AG04449 (cell line): ENCODE data around the gene GMPPA.

Experiments
- CTCF ChIA-PET: fragments of 350-600 bp; formaldehyde crosslinking; extraction: SDS; loops from one replicate; lab custom pipeline; 2021; ENCODE audit warnings: antibody characterized with exemption; lab: Yijun Ruan, JAX
- POLR2A ChIA-PET: fragments of 400-600, 350-600 bp; formaldehyde crosslinking; extraction: SDS; loops from one replicate; lab custom pipeline; 2020; ENCODE audit warnings: antibody characterized with exemption, inconsistent platforms; lab: Yijun Ruan, JAX
- DNase-seq: peaks from one replicate; pipeline ENCODE4 v3.0.0-alpha.2; 2010; ENCODE audit warnings: low read depth, low spot score
- H3K4me3 ChIP-seq: 2 replicates; pipeline ENCODE4 v1.5.1; 2011; ENCODE audit warnings: low read depth, mild to moderate bottlenecking, control low read depth, low read length
- TF ChIP-seq, protein P1 (sequence below): IDR thresholded peaks from one replicate; pipeline ENCODE4 v1.5.1; 2011; ENCODE audit warnings: mild to moderate bottlenecking, moderate library complexity, low read length, control low read depth, inconsistent platforms; ENCODE audit not compliant: insufficient read depth; ENCODE audit errors: missing control alignments

GMPPA gene

DNA sequence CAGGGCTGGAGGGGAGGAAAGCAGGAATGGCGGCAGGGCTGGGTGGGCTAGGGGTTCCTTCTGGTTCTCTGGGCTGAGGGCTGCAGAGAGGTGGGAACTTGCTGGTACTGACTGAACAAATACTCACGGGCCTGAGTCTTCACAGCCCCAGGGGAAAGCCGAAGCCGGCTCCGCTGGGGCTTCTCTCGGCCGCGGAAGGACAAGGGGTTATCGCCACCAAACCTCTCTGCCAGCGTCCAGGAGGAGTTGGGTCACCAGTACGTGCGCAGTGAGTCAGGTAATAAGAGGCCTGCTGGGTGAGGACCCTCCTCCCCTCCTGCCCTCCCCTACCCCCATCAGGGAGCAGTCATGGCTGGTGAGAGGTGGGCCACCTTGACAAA lies 13.5 kb upstream of the GMPPA start:
- no peak for DNase-seq
- ChIA-PET CTCF (interaction anchor here (1.4 to 39.0 kb wide), 6 partner anchors 5 to 82 kb away, joined by 4 to 1084 read pairs (median 262); partner anchors contain the start of gene GMPPA), POLR2A (interaction anchor here (0.7 to 1.0 kb wide), 2 partner anchors 13 to 22 kb away, joined by 3 read pairs; no protein-coding TSS in a partner anchor)
- no peak overlapping the region for H3K4me3 ChIP-seq
- TF ChIP-seq, protein P1, sequence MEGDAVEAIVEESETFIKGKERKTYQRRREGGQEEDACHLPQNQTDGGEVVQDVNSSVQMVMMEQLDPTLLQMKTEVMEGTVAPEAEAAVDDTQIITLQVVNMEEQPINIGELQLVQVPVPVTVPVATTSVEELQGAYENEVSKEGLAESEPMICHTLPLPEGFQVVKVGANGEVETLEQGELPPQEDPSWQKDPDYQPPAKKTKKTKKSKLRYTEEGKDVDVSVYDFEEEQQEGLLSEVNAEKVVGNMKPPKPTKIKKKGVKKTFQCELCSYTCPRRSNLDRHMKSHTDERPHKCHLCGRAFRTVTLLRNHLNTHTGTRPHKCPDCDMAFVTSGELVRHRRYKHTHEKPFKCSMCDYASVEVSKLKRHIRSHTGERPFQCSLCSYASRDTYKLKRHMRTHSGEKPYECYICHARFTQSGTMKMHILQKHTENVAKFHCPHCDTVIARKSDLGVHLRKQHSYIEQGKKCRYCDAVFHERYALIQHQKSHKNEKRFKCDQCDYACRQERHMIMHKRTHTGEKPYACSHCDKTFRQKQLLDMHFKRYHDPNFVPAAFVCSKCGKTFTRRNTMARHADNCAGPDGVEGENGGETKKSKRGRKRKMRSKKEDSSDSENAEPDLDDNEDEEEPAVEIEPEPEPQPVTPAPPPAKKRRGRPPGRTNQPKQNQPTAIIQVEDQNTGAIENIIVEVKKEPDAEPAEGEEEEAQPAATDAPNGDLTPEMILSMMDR: no peak

DNA sequence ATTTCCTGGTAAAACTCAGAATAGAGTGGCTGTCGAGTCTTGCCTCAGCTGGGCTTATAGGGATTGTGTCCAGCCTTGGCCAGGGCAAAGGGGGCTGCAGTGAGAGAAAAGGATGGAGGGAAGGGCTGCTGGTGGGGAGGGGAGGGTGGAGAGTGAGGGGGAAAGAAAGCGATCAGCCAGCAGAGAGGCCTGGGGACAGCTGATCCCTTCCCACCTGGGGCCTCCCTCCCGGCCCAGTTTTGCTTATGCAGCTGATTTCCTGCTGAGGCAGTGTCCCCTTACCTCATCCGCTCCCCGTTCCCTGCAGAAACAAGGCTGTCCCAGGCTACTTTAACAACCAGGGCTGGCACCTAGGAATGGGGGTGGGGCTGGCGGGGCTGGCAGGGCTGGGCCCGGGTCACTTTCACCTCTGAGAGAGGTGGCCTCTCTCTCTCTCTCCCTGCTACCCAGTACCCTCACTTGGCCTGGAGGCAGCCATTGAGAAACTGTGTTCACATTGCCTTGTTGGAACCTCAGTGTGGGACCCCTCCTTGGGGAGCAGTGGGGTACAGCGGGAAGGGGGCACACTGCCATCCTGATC lies 12.2 kb upstream of the GMPPA start:
- TF ChIP-seq, protein P1: no peak
- POLR2A ChIA-PET: interaction anchor here (1.2 to 2.0 kb wide), 3 partner anchors 9 to 17 kb away, joined by 3 to 7 read pairs (median 6); partner anchors contain the start of gene GMPPA
- H3K4me3 ChIP-seq: no peak overlapping the region
- no peak for DNase-seq
- CTCF ChIA-PET: interaction anchor here (1.2 to 39.0 kb wide), 8 partner anchors 4 to 83 kb away, joined by 3 to 1084 read pairs (median 8); partner anchors contain the start of gene GMPPA

DNA sequence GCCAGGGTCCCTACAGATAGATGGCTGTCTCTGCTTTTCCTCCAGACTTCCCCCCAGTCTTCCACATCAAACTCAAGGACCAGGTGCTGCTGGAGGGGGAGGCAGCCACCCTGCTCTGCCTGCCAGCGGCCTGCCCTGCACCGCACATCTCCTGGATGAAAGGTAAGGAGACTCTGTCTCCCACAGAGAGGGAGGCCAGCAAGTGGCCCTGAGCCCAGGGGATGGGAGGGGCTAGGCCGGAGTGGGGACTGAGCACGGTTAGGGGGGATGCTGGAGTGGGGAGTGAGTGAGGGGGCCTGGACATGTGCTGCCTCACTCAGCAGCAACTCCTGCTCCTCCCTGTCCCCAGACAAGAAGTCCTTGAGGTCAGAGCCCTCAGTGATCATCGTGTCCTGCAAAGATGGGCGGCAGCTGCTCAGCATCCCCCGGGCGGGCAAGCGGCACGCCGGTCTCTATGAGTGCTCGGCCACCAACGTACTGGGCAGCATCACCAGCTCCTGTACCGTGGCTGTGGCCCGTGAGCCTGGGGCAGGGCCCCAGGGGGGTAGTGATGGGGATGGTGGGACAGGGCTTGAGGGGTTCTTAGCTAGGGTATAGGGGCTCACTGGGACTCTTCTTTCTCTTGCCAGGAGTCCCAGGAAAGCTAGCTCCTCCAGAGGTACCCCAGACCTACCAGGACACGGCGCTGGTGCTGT lies 10.4 kb upstream of the GMPPA start:
- CTCF ChIA-PET: interaction anchor here (0.9 to 39.0 kb wide), 5 partner anchors 2 to 85 kb away, joined by 5 to 1084 read pairs (median 513); partner anchors contain the start of gene GMPPA
- DNase-seq: no peak
- TF ChIP-seq, protein P1: no peak
- H3K4me3 ChIP-seq: no peak overlapping the region
- POLR2A ChIA-PET: interaction anchor here (1.7 kb wide), 1 partner anchor 10 kb away, joined by 6 read pairs; the partner anchor contains the start of gene GMPPA

DNA sequence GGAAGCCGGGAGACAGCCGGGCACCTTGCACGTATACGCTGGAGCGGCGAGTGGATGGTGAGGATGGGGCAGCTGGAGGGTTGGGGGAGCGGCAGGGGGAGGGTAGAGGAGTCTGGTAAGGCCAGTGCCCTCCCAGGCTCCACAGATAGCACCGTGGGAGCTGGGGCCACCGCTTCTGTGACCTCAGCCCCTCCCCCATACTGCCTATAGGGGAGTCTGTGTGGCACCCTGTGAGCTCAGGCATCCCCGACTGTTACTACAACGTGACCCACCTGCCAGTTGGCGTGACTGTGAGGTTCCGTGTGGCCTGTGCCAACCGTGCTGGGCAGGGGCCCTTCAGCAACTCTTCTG lies 9.9 kb upstream of the GMPPA start:
- TF ChIP-seq, protein P1: no peak
- ChIA-PET POLR2A (no interaction called here), CTCF (interaction anchor here (0.9 to 39.0 kb wide), 5 partner anchors 11 to 86 kb away, joined by 3 to 1084 read pairs (median 5); no protein-coding TSS in a partner anchor)
- no peak for DNase-seq
- no peak overlapping the region for H3K4me3 ChIP-seq

DNA sequence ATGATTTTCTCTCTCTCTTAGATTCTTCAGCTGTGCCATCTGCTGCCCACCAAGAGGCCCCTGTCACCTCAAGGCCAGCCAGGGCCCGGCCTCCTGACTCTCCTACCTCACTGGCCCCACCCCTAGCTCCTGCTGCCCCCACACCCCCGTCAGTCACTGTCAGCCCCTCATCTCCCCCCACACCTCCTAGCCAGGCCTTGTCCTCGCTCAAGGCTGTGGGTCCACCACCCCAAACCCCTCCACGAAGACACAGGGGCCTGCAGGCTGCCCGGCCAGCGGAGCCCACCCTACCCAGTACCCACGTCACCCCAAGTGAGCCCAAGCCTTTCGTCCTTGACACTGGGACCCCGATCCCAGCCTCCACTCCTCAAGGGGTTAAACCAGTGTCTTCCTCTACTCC lies 9.4 kb upstream of the GMPPA start:
- ChIA-PET POLR2A (no interaction called here), CTCF (interaction anchor here (1.0 to 39.0 kb wide), 5 partner anchors 12 to 86 kb away, joined by 3 to 1084 read pairs (median 5); no protein-coding TSS in a partner anchor)
- no peak overlapping the region for H3K4me3 ChIP-seq
- no peak for DNase-seq
- TF ChIP-seq, protein P1: no peak

DNA sequence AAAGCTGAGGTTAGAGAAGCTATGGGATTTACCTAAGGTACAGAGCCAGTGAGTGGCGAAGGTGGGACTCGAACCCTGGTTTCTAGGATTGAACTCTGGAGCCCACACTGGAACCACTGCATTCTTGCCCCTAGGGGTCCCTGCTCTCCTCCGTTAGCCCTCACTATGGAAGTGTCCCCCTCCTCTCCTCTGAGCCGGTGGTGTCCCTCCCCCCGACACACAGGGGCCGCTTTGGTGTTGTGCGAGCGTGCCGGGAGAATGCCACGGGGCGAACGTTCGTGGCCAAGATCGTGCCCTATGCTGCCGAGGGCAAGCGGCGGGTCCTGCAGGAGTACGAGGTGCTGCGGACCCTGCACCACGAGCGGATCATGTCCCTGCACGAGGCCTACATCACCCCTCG lies 8.5 kb upstream of the GMPPA start:
- POLR2A ChIA-PET: no interaction called here
- TF ChIP-seq, protein P1: no peak
- no peak for DNase-seq
- H3K4me3 ChIP-seq: no peak overlapping the region
- CTCF ChIA-PET: interaction anchor here (1.0 to 39.0 kb wide), 7 partner anchors 9 to 200 kb away, joined by 3 to 1084 read pairs (median 5); no protein-coding TSS in a partner anchor
